PC-9 (cell line): ENCODE results near the gene SMIM10. TPM values are rescaled to one million over a fixed set of nuclear protein-coding genes. Genes with fewer than 3 reads are reported as not detected.
A peak's percentile ranks its signal among the peaks of the same experiment; 100 is the strongest.
"Not testable (repeated sequence)": the region's sequence is repeated elsewhere in the genome, so short reads cannot be mapped to it uniquely, and the experiment has no call there.

Experiments used
- BruUV-seq: library from RNA; stranded (reverse); fragments of 400-500 nt; replicated peaks from 2 replicates; lab custom pipeline; 2021; lab: Mats Ljungman, UMichigan
- CTCF ChIA-PET: fragments of 300-600 bp; sonication (Branson Sonifier 250); formaldehyde crosslinking; loops from one replicate; lab custom pipeline; 2022; ENCODE audit warnings: antibody characterized with exemption; lab: Charles Lee
- POLR2A ChIA-PET: fragments of 300-600 bp; sonication (Branson Sonifier 250); formaldehyde crosslinking; loops from one replicate; lab custom pipeline; 2022; ENCODE audit warnings: antibody characterized with exemption; ENCODE audit not compliant: unreplicated experiment; lab: Charles Lee
- DNase-seq, 2 experiments: peaks; one replicate each; pipeline versions ENCODE4 v3.0.0 to v3.0.0-alpha.2; 2015 to 2022; ENCODE audit warnings: mixed read lengths in 1 of 2
- H2AFZ ChIP-seq: fragments of 200-600 bp; sonication (generic); 2 replicates; pipeline ENCODE4 v1.8.1; 2017; ENCODE audit warnings: antibody characterized with exemption
- H3F3A ChIP-seq: fragments of 200-600 bp; sonication (generic); 2 replicates; pipeline ENCODE4 v1.8.1; 2017; ENCODE audit warnings: antibody characterized with exemption, mild to moderate bottlenecking, low read depth; ENCODE audit not compliant: insufficient read depth
- H3K27ac ChIP-seq: fragments of 200-600 bp; sonication (generic); 2 replicates; pipeline ENCODE4 v1.6.1; 2016; ENCODE audit warnings: mixed run types
- H3K27me3 ChIP-seq: fragments of 200-600 bp; sonication (generic); 2 replicates; pipeline ENCODE4 v1.6.1; 2016; ENCODE audit warnings: low read depth, mixed run types; ENCODE audit not compliant: insufficient read depth
- H3K36me3 ChIP-seq: fragments of 200-600 bp; sonication (generic); 2 replicates; pipeline ENCODE4 v1.6.1; 2016; ENCODE audit warnings: low read depth, mixed run types
- H3K4me1 ChIP-seq: fragments of 200-600 bp; sonication (generic); replicated peaks from 2 replicates; pipeline ENCODE4 v1.6.1; 2016; ENCODE audit warnings: mixed run types; ENCODE audit not compliant: insufficient read depth
- H3K4me2 ChIP-seq: fragments of 200-600 bp; sonication (generic); 2 replicates; pipeline ENCODE4 v1.6.1; 2017; ENCODE audit warnings: mixed run types
- H3K4me3 ChIP-seq: fragments of 200-600 bp; sonication (generic); 2 replicates; pipeline ENCODE4 v1.6.1; 2016; ENCODE audit warnings: mixed run types
- H3K79me2 ChIP-seq: fragments of 200-600 bp; sonication (generic); 2 replicates; pipeline ENCODE4 v1.6.1; 2017; ENCODE audit warnings: low read depth, mixed run types
- H3K9me2 ChIP-seq: fragments of 200-600 bp; sonication (generic); 2 replicates; pipeline ENCODE4 v1.8.1; 2017; ENCODE audit warnings: mild to moderate bottlenecking; ENCODE audit not compliant: insufficient read depth
- H3K9me3 ChIP-seq: fragments of 200-600 bp; sonication (generic); 2 replicates; pipeline ENCODE4 v1.8.1; 2016; ENCODE audit warnings: low read depth; ENCODE audit not compliant: insufficient read depth
- H4K20me1 ChIP-seq: fragments of 200-600 bp; sonication (generic); 2 replicates; pipeline ENCODE4 v1.8.1; 2017; ENCODE audit not compliant: insufficient read depth
- CTCF ChIP-seq: fragments of 200-600 bp; sonication (generic); conservative IDR thresholded peaks from 2 replicates; pipeline ENCODE4 v1.6.1; 2017; ENCODE audit warnings: mixed run types, antibody characterized with exemption, mild to moderate bottlenecking, moderate library complexity
- EZH2 ChIP-seq: fragments of 200-600 bp; sonication (generic); IDR thresholded peaks from 2 replicates; pipeline ENCODE4 v1.8.0; 2017; ENCODE audit warnings: antibody characterized with exemption, low read depth
- intact Hi-C: fragments of 100-400 bp; cut with micrococcal nuclease; formaldehyde crosslinking; loops from one replicate; pipeline ENCODE4 v1.10.0; 2022; ENCODE audit not compliant: unreplicated experiment
- total RNA-seq: library from RNA; stranded (reverse); gene quantifications from 2 replicates; pipeline ENCODE4 v1.2.3, GENCODE V29; 2021

Gene SMIM10
- total RNA-seq, 1 experiment from 2014 or later: 0.52 TPM

GRCh38 chrX:134949271-134949670, 41.5 kb upstream of the SMIM10 start:
- Histone ChIP-seq H3K4me3 (peak overlapping the region; percentile 38; the same call in 1 of the 2 replicates), H3K4me1 (peaks cover 52% of the 10 kb centered on the region), H3K27ac (peak overlapping the region; percentile 97), H3K79me2 (no peaks in the 10 kb centered on the region), H4K20me1 (no peaks in the 10 kb centered on the region), H3F3A (peaks cover 33% of the 10 kb centered on the region), H3K4me2 (peak overlapping the region; percentile 65), H3K9me3 (no peaks in the 10 kb centered on the region; the same call in 1 of the 2 replicates), H3K27me3 (no peaks in the 10 kb centered on the region), H3K36me3 (no peaks in the 10 kb centered on the region), H3K9me2 (no peaks in the 10 kb centered on the region), H2AFZ (no peak overlapping the region)
- no peak for TF ChIP-seq EZH2
- no peak for TF ChIP-seq CTCF
- no TSS peak for BruUV-seq
- ChIA-PET POLR2A (no interaction called here), CTCF (no interaction called here)
- DNase-seq: peak in 1 of 2 experiments; percentile 81
- intact Hi-C loops: no loop called here

- TF ChIP-seq EZH2 (no peak), CTCF (no peak)
- no TSS peak for BruUV-seq
- POLR2A ChIA-PET: no interaction called here
Observed at GRCh38 chrX:134957836-134958235, 33.0 kb upstream of the SMIM10 start.

GRCh38 chrX:134960366-134960765, 30.4 kb upstream of the SMIM10 start:
- H3K27ac ChIP-seq, H3F3A ChIP-seq, H3K9me3 ChIP-seq, H2AFZ ChIP-seq, BruUV-seq, H3K27me3 ChIP-seq, H3K79me2 ChIP-seq, DNase-seq, H4K20me1 ChIP-seq, H3K4me2 ChIP-seq, H3K9me2 ChIP-seq, H3K4me3 ChIP-seq, CTCF ChIA-PET, H3K36me3 ChIP-seq, POLR2A ChIA-PET, intact Hi-C loops: not testable (repeated sequence)
- H3K4me1 ChIP-seq: peaks cover 12% of the 10 kb centered on the region; the same call in 1 of the 2 replicates

More at GRCh38 chrX:134957836-134958235, 33.0 kb upstream of the SMIM10 start:
- Histone ChIP-seq H3F3A (0 out of 2 replicates have a peak, but pooled peaks cover 8% of the 10 kb centered on the region), H3K27me3 (no peaks in the 10 kb centered on the region), H3K4me1 (peaks cover 6% of the 10 kb centered on the region; the same call in 1 of the 2 replicates), H4K20me1 (no peaks in the 10 kb centered on the region), H3K4me2 (no peak overlapping the region), H3K79me2 (no peaks in the 10 kb centered on the region), H3K9me2 (no peaks in the 10 kb centered on the region), H3K27ac (no peak overlapping the region), H3K9me3 (no peaks in the 10 kb centered on the region), H3K4me3 (no peak overlapping the region), H2AFZ (no peak overlapping the region), H3K36me3 (no peaks in the 10 kb centered on the region)
- no peak for DNase-seq
- intact Hi-C loops: no loop called here
- CTCF ChIA-PET: no interaction called here

GRCh38 chrX:134963041-134963440, 27.8 kb upstream of the SMIM10 start:
- BruUV-seq: no TSS peak
- no peak overlapping the region for H3K4me2 ChIP-seq
- no peaks in the 10 kb centered on the region for H3K27me3 ChIP-seq
- 0 out of 2 replicates have a peak overlapping the region, but pooled peaks have one; percentile 4 for H2AFZ ChIP-seq
- POLR2A ChIA-PET: no interaction called here
- H3F3A ChIP-seq: 0 out of 2 replicates have a peak, but pooled peaks cover 8% of the 10 kb centered on the region
- intact Hi-C loops: no loop called here
- H3K36me3 ChIP-seq: no peaks in the 10 kb centered on the region
- no peak overlapping the region for H3K27ac ChIP-seq
- TF ChIP-seq CTCF: no peak
- TF ChIP-seq EZH2: no peak
- H3K4me3 ChIP-seq: no peak overlapping the region
- no peaks in the 10 kb centered on the region for H3K9me2 ChIP-seq
- no peak for DNase-seq
- H4K20me1 ChIP-seq: no peaks in the 10 kb centered on the region
- H3K79me2 ChIP-seq: no peaks in the 10 kb centered on the region
- CTCF ChIA-PET: no interaction called here
- H3K4me1 ChIP-seq: peaks cover 12% of the 10 kb centered on the region; the same call in 1 of the 2 replicates
- no peaks in the 10 kb centered on the region for H3K9me3 ChIP-seq
